Left ventricle myocardium superior (tissue), 1 donor: Measurements from ENCODE around the gene GRIN2A. TPM values are rescaled to one million over a fixed set of nuclear protein-coding genes. Genes with fewer than 3 reads are reported as not detected.

Experiments
- ATAC-seq: fragments of 200-7000 bp; cut with Tn5 transposase; one replicate; pipeline ENCODE4 v1.9.1; 2020; ENCODE audit warnings: mild to moderate bottlenecking, moderate library complexity
- DNase-seq: peaks from one replicate; pipeline ENCODE4 v3.0.0-alpha.2; 2020
- intact Hi-C: fragments of 100-400 bp; cut with micrococcal nuclease; formaldehyde crosslinking; loops from one replicate; pipeline ENCODE4 v1.11.0; 2022
- total RNA-seq: library from RNA; stranded (reverse); fragmentation: NEBNext Ultra II Directional; extraction: Animal tissue kit (Norgen Biotek cat#: 25700); gene quantifications from one replicate; pipeline ENCODE4 v1.2.1, GENCODE V29; 2021
- donor health status: DM: no; HTN: yes; CAD: no; lungs with severe emphysema.

Gene GRIN2A
- total RNA-seq, 1 donor from 2014 or later: 3.6 TPM

GRCh38 chr16:9775998-9776397 is 406.2 kb downstream of the GRIN2A start:
- DNase-seq (no peak), ATAC-seq (no peak)
- intact Hi-C loops: no loop called here

DNA sequence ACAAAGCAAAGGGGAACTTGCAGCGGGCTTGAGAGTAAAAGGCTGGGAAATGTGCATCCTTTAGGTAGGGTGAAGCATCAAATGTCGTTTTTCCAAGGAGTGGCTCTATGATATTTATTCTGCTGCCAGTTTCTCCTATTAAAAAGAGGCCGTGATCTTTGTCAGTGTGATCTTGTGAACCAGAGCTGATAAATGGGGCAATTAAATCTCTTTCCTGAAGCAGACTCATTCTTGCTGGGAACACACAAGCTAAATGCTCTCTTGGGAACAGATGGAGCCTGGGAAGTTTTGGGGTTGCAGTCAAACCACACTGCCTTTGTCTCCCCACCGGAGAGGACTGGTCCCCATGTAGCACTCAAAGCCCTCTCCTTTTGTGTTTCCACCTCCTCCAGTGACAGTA is 408.9 kb downstream of the GRIN2A start:
- DNase-seq (no peak), ATAC-seq (no peak)
- intact Hi-C loops: no loop called here

- intact Hi-C loops: no loop called here
- DNase-seq: no peak
- ATAC-seq: no peak
Measured at GRCh38 chr16:9772526-9773225, 409.6 kb downstream of the GRIN2A start.

GRCh38 chr16:9766891-9767290 is 415.3 kb downstream of the GRIN2A start:
- ATAC-seq (no peak), DNase-seq (no peak)
- intact Hi-C loops: no loop called here

DNA sequence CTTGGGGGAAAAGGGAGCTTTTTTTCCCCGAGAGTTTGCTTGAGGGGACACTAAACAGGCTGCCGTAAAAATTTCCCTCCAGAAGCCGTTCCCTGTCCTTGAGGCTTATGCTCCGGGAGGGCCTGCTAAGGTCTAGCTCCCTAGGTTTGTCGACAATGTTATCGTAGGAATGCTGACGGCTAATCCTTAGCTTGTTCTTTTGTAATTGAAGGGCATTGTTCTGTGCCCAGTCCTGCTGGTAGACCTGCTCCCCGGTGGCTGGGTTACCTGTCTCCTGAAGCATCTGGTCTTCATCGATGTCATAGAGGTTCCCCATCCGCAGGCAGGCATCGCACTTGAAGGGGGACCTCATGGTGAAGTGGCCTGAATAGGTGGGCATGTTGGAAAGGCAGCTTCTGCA is 418.7 kb downstream of the GRIN2A start:
- DNase-seq: no peak
- intact Hi-C loops: no loop called here
- ATAC-seq: no peak

DNA sequence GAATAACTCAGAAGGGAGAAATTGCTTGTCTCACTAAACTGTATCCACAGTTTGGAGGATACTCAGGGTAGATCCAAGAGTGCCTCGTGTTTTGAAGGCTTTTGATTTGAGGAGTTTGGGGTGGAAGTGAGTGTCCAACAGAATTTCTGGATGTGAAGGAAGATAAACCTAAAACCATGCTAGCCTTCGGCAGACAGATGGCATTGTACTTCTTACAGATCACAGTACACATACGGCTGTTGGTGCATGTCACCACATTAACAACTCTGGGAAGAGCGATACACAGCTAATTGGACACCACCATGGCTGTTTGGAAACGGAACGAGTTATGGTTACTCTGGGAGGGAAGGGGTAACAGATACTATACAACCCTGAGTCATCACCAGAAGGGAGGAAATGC is 420.4 kb downstream of the GRIN2A start:
- no peak for ATAC-seq
- no peak for DNase-seq
- intact Hi-C loops: no loop called here

DNA sequence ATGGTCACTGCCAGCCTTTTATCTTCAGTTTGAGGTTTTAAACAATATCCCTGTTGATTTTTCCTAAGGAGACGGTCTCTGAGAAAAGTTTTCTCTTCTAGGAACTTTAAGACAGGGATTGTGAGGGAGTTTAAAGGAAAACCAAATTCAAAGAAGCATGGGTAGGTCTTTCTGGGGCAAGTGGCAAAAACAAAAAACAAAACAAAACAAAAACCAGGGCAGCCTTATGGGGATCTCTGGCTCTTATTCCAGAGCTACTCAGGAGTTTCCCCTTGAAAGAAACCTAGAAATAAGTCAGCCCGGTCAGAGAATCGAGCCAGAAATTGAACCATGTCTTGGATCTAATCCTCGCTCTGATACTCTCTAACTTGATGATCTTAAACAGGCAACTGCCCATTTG is 424.5 kb downstream of the GRIN2A start:
- ATAC-seq (no peak), DNase-seq (no peak)
- intact Hi-C loops: no loop called here

DNA sequence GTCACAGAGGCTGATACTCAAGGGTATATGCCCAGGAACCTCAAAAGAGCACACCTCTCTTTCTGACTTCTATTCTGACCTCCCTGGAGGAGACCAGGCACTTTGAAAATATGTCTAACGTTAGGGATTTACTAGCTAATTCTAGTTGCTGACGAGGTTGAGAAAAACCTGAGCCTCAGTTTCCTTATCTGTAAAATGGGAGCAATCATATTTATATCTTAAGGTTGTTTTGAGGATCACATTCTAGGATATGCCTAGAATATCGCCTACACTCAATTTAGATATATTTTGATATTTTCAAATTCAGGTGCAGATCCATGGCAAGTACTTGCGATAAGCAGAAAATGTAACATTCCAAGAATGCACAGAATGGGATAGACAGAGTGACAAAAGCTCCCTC is 425.8 kb downstream of the GRIN2A start:
- ATAC-seq: no peak
- intact Hi-C loops: no loop called here
- DNase-seq: no peak

DNA sequence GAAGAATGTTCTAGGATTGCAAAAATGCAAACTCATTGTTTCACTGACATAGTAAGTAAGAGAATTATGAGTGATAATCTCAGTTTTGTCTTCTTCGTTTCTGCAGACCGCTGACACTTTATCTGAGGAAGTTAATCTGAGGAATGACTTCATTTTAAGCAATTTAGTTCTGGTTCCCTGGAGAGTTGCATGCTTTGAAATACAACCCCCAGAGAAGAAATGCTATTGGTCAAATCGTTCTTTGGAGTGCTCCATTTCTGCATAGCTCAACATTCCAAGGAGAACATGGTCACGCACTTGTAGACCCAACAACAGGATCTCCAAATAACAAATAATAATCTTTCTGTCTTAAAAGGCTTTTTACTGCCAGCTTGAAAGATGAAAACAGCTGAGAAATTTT is 427.1 kb downstream of the GRIN2A start:
- ATAC-seq (no peak), DNase-seq (no peak)
- intact Hi-C loops: no loop called here

DNA sequence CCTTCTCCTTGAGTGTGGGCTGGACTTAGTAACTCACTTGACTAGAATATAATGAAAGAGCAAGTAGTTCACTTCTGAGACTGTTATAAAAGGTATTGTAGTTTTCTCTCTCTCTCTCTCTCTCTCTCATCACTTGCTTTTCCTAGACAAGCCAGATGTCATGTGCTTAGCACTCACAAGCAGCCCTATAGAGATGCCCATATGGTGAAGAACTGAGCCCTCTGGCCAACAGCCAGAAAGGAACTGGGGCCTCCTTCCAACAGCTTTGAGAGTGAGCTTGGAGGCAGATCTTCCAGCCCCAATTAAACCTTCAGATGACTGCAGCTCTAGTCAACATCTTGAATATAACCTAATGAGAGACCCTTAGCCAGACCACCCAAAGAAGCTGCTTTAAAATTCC is 440.5 kb downstream of the GRIN2A start:
- DNase-seq (no peak), ATAC-seq (no peak)
- intact Hi-C loops: no loop called here

- intact Hi-C loops: no loop called here
- no peak for DNase-seq
- no peak for ATAC-seq
Measured at GRCh38 chr16:9739301-9739700, 442.9 kb downstream of the GRIN2A start.

DNA sequence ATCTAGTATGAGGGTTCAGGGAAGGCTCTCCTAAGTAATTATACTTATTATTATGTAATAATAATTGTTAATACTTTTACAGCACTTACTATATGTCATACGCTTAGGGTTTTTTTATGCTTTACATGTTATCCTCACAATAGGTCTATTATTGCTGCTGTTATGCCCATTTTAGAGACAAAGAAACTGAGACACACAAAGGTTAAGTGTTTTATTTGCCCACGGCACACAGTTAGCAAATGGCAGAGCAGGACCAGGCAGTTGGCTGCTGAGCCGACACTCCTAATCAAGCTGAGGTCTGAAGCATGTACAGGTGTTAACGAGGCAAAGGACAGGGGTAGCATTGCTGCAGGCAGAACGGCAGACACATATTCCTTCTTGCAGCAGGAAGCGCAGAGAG is 443.5 kb downstream of the GRIN2A start:
- DNase-seq: no peak
- no peak for ATAC-seq
- intact Hi-C loops: no loop called here

GRCh38 chr16:9736547-9736946 is 445.7 kb downstream of the GRIN2A start:
- DNase-seq: no peak
- intact Hi-C loops: no loop called here

GRCh38 chr16:9723136-9723535 is 459.1 kb downstream of the GRIN2A start:
- intact Hi-C loops: no loop called here
- DNase-seq: no peak
- no peak for ATAC-seq

More at GRCh38 chr16:9736547-9736946, 445.7 kb downstream of the GRIN2A start:
- no peak for ATAC-seq

DNA sequence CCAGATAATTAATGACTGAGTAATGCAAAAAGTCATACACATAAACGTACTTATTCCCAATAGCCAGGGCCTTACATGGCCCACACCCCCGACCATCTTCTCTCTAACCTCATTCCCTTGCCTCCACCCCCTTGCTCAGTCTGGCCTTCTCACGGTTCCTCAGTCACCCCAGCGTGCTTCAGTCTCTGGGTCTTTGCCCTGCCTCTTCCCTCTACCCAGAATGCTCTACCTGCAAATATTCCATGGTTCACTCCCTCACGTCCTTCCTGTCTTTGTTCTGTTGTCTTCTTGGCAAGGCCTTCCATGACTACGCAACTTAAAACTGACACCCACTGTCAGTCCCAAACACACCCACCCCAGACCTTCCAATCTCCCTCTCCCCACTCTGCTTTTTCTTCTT is 468.3 kb downstream of the GRIN2A start:
- DNase-seq: no peak
- ATAC-seq: no peak
- intact Hi-C loops: no loop called here

DNA sequence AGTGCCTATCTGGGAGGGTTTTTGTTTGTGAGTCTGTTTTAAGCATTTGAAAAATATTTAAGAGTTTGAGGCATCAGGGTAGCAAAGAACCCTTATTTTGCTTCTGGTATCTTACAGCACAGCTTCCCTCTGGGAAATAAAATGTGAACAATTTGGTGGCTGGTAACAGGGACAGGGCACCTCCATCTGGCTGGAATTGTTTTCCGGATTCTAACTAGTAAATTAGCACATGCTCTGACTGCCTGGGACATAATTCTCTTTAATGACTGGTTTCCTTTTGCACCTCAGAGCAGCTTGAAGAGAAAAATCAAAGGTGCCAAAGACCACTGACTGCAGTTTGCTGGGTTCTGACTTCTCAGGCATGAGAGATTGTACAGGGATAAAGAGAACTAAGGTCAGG is 469.1 kb downstream of the GRIN2A start:
- DNase-seq (no peak), ATAC-seq (no peak)
- intact Hi-C loops: no loop called here

DNA sequence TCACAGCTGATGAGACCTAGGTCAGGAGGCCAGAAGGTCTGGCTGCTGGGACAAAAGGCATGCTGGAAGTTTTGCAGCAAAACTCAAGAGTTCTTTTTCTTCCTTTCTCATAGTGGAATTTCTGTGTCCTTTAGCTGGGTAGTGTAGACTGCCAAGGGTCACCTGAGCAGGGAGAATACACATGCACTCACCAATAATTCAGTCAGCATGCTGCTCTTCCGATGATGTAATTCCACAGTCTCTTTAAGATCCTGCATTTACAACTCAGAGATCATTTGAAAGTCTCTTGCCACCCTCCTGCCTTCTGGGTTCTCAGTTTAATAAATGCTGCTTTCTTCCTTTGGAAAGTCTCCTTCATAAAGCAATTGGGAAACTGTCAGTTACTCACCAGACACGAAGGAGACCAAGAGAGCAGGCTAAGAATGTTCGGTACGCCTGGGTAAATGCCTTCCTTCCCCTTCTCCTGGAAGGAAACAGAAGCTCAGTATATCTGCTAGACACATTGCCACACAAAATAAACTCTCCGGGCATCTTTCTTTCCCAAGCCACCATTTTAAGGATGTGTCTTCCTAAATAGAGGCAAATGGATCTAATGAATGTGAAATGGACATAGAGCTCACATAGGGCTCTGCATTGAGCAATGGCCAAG is 473.1 kb downstream of the GRIN2A start:
- DNase-seq (no peak), ATAC-seq (no peak)
- intact Hi-C loops: no loop called here

DNA sequence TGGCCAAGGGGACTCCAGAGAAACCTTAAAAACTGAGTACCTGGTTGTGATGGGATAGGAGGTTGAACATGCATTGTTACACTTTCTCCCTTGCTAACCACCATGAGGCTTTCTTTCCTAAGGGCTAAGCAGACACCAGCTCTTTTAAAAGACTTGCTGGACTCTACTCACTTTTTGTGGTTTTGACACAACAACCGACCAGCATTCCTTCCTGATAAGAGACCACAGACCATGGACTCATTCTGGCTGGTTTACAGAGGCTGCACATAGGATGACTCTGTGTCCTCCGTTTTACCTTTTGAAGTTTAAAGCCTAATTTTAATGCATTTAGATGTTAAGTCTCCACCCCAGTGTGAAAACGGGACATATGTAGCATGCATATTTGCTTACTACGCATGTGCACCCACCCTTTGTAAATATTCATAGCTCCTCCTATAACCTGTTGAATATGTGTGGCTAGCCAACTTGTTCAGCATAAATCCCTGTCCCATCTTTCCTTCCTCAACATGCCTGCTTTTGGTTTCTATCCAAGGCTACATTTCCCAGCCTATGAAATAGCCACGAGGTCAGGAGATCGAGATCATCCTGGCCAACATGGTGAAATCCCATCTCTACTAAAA is 475.9 kb downstream of the GRIN2A start:
- no peak for ATAC-seq
- intact Hi-C loops: no loop called here
- DNase-seq: no peak

GRCh38 chr16:9703731-9704130 is 478.5 kb downstream of the GRIN2A start:
- ATAC-seq: no peak
- intact Hi-C loops: no loop called here

More at GRCh38 chr16:9703731-9704130, 478.5 kb downstream of the GRIN2A start:
- DNase-seq: no peak
